Pulmonary artery endothelial cell (primary cell): ENCODE data around the gene C1orf167. TPM values are rescaled to one million over a fixed set of nuclear protein-coding genes. Genes with fewer than 3 reads are reported as not detected.

Experiments used
- DNase-seq: peaks from one replicate; pipeline ENCODE4 v3.0.0-alpha.2; 2011; ENCODE audit warnings: low read depth, low spot score
- total RNA-seq: library from RNA; depleted of rRNA; stranded (reverse); fragments of >200 nt; gene quantifications from 2 replicates; pipeline ENCODE4 v1.2.3, GENCODE V29; 2014

C1orf167 gene
- total RNA-seq, 1 donor from 2014 or later = not detected

DNA sequence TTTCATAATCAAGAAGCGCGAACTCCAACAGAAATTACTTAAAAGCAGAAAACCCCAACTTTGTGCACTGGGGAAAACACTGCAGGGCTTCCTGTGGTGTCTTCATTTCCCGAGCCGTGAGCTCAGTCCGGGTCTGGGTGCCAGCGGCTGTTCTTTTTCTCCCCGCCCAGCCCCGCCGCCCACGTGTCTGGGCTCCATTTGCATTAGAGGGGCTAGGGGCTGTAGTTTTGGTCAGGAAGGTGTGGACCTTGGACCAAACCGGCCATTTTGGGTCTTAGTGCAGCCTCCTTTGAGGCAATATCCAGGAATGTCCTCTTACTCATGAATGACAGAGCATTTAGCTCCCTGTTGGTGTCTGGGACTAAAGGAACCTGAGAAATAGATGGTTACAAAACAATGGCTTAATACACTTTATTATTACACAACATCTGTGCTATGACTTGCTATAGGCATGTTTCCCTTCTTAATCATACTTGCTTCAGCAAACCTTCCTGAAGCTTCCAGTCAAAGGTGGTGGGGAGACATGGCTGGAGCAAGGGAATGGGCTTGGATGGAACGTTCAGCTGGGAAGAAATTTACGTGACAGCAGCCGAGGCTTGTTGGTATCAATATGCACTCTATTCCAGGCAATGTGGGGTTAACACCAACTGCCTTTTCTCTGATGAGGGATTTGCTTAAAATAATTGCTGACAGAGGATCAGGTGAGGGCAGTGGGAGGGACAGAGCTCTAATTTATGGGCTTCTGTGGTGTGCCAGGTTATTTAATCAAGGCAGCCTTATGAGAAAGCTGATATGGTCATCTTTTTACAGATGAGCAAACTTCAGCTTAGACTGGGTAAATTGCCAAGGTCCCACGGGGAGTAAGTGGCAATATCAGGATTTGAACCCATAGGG, 25.0 kb upstream of the C1orf167 start:
- no peak for DNase-seq

DNA sequence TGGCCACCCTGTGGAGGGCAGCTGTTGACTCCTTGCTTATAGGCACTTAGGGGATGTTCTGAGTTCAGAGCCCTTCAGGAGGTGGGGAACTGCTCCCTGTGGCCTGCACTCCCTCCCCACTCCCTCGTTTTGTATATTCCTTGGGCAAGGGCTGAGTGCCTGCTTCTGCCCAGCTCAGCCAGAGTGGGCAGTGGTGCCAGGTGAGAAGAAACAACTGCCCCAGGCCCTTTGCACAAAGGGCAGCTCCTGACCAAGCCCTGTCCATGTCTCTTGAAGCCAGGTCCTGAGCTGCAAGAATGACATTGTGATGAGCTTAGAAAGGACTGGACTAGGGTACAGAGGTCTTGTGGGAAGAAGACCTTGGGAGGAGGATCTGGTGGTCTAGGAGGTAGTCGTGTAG, 23.9 kb upstream of the C1orf167 start:
- no peak for DNase-seq

DNA sequence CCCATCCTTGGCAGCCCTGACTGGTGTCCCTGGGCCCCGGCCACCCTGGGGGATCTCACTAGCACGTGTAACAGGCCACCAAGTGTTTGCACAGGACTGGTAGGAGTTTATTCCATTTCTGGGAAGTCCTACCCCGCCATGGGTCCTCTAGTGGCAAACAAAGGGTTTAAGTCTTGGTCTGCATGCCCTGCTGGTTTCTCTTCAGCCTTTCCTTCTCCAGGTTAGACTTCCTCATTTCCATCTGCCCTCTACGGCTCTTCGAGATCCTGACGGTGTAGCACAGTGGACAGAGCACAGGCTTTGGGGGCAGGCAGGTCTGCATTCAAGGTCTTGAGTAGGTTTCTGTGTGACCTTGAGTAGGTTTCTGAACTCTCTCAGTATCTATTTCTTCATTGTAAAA, 23.2 kb upstream of the C1orf167 start:
- no peak for DNase-seq

DNA sequence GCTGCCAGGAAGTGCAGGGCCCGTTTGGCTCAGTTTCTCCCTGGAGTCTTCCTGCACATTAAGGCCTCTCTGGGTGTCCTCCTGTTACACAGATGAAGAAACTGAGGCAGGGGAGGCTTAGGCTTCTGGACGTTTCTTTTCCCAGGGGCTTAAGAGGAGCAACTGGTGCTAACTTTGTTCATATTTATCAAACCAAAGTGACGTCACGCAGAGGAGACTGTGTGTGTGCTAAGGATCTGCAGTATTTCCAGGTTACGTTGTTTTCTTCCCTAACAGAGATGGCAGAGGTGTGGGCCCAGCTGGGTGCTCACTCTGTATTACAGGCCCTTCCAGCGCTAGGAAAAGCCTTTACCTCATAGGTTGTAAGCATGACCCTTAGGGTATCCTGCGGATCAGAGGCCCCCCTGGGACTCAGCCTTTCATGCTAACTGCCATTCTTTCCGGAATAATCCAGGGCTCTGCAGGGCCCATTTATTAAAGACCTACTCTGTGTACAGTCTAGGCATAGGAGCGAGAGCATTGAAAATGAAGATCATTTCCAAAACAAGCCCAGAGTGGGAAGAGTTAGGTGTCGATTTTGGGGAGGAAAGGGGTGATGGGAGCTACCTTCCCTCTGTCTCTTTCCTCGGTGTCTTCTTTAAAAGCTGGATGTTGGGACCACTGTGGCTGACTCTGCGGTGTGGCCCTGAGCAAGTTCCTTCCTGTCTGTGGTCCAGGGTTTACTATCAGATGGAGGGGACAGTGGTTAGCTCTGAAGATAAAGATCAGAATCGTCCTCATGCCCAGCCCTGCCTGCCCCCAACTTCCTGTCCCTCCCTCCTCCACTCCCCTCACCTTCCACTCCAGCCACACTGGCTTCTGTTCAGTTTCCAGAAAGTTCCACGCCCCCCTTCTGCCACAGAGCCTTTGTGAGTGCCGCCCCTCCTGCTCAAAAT, 21.5 kb upstream of the C1orf167 start:
- DNase-seq = no peak

DNA sequence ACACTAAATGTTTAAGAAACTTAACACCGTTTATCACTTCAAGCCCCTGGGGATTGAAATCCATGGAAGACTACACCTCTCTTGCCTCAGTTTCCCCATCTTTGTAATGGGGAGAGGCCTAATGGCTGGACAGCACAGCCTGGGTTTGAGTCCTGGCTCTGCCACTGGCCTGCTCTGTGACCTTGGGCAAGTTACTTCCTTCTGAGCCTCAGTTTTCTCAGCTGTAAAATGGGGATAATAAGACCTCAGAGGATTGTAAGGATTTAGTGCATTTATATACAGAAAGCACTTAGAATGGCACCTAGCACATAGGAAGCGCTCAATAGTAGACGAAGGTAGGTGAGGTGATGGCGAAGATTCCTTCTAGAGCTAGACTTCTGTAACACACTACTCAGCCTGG, 20.5 kb upstream of the C1orf167 start:
- no peak for DNase-seq

DNA sequence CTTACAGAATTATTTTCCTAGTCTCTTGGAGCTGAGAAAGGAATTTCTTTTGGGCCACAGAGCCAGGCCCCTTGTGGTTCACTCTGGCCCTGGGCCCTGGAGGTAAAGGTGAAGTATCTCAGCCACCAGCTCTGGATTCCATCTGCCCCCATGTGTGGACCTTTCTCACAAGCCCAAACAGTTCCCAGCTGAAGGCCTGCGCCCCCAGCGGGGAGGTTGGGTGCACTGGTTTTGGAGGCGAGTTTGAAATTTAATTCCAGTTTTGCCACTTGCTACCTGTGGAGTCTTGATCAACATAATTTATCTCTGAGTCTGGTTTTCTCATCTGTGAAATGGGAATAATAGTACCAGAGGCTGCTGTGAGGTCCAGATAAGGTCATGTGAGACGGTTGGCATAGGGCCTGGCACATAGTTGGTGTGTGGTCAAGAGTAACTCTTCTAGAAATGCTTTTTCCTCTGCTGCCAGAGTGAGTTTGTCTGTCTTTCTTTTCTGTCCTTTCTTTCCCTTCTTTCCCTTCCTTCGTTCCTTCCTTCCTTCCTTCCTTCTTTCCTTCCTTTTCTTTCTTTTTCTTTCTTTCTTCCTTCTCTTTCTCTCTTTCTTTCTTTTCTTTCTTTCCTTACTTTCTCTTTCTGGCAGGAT, 20.0 kb upstream of the C1orf167 start:
- DNase-seq = no peak

DNA sequence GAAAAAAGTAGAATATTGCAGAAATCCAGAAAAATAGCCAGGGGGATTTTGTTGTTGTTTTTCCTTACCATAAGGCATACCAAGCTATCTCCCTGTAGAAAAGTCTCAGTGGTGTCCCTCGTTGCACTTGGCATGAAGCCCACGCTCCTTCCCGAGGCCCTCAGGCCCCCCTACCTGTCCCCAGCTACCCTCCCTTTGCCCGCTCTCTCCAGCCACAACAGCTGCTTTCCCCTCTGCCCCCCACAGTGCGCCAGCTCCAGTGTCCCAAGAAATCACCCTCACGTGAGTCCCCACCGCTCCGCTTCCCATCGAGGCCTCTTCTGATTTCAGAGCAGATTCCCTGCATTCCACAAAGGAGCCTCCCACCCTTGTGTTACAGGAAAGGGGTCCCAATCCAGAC, 17.7 kb upstream of the C1orf167 start:
- DNase-seq = no peak

DNA sequence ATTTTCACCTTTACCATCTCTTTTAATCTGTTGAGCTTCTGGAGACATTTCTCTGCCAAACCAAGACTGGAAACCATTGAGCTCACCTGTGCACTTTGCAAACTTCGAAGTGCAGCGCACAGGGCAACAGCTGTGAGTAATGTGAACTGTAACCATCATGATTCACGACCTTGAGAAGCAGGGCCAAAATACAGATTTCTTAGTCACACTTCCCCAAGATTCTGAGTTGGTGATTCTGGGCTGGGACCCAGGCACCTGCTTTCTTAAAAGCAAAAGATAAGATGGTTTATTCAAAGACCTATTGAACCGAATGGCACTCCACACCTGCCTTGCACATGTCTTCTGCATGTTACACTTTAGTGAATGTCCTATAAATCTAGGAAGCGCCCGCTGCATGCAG, 15.9 kb upstream of the C1orf167 start:
- no peak for DNase-seq

DNA sequence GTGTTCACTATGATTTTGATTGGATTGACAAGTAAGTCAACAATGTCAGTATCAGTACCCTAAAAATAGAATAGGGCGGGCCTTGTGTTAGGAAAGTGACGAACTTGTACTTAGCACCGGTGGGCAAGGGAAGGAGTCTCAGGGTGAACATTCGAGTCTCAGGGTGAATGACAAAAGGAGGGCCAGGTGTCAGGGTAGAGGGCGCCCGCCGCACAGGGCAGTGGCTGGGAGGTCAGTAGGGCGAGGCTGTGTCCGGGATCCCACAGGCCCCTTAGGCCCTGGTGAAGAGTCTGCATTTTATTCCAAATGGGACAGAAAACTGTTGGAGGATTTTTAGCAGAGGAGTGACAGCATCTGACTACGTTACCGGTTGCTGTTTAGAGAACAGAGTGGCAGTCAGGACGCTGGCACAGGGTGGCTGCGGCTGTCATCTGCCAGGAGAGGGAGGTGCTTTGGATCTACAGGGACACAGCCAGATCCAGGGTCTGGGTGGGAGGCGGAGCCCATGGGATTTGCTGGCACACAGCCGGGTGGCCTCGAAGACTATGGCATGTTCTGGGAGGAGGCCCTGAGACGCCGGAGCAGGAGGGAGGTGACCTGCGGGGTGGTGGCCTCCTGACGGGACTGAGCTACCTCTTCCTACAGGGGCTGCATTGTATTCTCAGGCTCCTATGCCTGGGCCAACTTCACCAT, 15.1 kb upstream of the C1orf167 start:
- no peak for DNase-seq

DNA sequence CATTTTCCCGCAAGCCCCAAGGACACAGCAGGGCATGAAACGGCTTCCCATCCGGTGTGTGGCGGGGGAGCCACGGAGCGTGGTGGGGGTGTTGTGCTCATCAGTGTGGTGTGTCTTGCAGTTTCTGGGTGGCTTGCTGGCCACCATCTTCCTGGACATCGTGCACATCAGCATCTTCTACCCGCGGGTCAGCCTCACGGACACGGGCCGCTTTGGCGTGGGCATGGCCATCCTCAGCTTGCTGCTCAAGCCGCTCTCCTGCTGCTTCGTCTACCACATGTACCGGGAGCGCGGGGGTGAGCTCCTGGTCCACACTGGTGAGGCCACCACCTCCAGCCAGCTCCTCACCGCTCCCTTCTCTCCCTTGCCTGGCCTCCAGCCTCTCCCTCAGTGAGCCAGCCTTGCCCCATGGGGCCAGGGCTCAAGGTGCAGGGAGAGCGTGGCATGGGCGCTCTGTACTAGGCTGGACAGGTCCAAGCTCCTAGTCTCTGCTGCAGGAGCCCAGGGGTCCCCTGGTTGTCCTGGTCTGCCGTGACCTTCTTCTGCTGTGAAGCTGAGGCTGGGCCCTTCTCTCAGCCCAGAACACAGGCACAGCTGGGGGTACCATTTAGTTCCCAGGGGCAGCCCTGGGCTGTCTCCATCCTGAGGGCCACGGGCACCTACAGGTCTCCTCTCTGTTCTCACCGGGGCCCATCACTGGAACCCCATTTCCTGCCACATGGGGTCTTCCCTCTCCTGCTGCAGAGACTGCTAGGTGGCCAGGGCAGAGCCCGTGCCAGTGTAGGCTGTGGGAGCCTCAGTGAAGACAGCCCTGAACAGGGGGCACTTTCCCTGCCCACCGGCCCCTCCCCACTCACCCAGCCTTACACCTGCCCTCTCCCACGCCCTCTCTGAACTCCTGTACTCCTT, 13.4 kb upstream of the C1orf167 start:
- no peak for DNase-seq

DNA sequence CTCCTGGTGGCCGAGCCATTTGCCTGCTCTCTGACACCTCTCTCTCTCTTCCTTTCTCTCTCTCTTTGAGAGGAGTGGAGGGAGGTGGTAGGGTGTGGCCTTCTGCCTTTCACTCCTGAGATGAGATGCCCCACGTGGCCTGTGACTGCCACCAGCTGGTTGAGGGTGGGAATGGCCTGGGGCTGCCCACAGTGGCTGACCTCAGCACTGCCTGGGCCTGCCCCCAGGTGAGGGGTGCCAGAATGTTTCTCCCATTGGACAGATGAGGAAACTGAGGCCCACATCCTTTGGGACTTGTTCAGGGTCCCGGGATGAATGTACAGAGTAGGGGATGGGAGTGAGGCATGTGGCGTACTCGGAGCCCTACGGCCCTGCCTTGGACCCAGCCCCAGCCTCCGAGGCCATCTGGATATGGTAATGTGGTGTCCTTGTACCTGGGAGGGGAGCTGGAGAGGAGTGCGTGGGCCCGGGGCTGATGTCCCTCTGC, 12.7 kb upstream of the C1orf167 start:
- DNase-seq = no peak

DNA sequence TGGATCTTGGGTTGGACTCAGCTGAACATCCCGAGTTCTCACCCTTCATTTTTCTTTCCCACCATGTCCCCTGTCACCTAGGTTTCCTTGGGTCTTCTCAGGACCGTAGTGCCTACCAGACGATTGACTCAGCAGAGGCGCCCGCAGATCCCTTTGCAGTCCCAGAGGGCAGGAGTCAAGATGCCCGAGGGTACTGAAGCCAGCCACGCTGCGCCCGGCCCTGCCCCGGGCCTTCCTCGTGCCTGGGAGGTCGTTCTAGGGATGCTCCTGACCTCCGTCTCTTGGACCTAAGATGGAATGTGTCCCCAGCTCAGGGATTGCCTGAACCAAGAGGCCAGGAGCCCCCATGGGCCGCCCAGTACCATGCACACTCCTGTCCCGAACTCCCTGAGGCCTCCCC, 12.0 kb upstream of the C1orf167 start:
- DNase-seq = no peak

DNA sequence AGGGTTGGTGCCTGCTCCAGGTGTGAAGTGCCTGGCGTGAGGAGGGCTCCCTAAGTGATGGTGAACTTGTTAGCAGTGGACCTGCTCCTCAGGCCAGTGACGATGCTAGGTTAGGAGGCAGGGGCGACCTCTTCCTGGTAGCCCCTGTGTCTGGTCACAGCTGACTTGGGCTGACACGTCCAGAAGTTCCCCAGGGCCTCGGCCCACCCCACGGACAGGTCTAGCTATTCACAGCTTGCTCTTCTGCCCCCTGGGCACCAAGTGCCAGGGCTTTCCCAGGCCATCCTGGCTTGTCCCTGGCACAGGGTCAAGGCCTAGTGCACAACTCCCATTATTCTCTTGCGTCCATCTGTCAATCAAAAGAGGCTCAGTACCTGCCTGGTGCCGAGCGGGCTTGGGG, 10.9 kb upstream of the C1orf167 start:
- no peak for DNase-seq

DNA sequence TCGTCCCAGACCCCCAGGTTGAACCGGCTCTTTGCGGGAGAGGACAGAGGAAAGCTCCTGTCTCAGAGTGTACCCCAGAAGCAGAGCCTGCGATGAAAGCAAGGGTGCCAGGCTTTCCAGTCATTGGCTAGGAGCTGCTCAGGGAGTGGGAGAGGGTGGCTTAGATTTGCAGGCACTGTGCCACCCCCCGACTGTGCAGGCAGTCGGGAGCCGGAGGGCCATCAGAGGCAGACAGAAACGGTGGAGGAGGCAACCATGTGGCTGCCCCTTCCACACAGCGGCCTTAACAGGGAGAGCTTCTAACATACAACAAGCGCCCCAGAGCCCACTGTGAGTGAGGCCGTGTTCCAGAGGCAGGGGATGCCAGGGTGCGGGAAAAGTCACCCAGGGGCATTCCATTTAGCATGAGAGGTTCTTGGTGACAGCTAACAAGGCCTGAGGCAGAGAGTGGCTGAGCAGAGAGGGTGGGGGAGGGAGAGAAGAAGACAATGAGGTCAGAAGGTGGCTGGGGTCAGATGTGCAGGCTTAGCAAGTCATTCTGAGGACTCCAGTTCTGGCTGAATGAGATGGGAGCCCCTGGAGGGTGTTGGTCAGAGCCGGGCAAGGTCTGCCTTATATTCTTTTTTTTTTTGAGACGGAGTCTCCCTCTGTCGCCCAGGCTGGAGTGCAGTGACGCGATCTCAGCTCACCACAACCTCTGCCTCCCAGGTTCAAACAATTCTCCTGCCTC, 9.5 kb upstream of the C1orf167 start:
- no peak for DNase-seq

DNA sequence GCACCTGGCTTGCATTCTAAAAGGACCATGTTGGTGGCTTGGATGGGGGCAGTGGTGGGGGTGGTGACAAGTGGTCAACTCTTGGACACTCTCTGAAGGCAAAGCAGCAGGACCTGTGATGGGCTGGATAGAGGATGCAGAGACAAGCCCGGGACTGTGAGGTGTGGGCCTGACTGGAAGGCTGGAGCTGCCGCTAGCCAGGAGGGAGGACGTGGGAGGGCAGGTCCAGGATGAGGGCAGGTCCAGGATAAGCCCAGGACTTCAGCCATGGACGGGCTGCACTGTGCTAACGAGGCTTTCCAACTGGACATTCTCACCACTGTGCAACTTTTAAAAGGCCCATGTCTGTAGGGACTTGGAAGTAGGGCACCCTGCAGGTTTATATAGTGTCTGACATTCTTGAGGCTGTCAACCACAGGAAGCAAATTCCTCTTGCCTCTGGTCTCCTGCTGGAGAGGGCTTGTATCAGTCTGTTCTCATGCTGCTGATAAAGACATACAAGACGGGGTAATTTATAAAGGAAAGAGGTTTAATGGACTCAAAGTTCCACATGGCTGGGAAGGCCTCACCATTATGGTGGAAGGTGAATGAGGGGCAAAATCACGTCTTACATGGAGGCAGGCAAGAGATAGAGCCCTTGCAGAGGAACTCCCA, 8.3 kb upstream of the C1orf167 start:
- DNase-seq = no peak

DNA sequence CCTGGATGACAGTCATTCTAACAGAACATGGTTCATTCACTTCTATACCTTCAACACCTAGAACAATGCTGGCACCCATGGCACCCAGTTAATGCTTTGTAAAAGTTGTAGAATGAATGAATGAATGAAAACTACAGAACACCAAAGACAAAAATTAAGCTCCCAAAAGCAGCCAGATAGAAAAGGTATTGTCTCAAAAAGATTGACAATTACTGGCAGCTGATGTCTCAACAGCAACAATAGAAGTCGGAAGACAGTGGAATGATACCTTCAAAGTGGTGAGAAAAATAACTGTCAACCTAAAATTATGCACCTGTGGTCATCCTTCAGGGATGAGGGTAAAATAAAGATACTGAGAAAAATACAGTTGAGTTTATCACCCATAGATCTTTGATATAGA, 4.9 kb upstream of the C1orf167 start:
- DNase-seq = no peak

DNA sequence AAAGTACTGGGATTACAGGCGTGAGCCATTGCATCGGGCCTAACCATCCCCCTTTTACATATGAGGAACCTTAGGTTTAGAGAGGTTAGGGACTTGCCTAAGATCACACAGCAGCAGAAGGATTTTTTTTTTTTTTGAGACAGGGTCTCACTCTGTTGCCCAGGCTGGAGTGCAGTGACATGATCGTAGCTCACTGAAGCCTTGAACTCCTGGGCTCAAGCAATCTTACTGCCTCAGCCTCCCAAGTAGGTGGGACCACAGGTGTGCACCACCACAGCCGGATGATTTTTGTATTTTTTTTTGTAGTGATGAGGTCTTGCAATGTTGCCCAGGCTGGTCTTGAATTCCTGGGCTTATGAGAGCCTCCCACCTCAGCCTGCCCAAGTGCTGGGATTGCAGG, 2.2 kb upstream of the C1orf167 start:
- no peak for DNase-seq

DNA sequence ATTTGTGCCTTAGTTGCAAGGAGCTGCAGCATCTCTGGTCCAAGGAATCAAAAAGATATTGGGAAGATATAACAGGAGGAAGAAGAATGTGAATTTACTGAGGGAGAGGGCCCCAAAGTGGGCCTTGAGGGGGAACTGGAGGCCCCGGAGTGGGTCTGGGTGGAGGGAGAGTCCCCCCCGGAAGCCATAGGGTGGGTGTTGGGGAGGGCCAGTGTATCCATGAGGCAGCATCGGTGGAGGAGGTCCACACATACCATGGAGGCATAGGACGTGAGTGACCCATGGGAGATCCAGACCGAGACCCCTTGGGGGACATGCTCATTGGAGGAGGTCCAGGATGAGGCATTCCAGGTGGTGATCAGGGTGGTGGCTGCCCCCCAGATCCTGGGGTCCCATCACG, 708 bp upstream of the C1orf167 start:
- DNase-seq = no peak

DNA sequence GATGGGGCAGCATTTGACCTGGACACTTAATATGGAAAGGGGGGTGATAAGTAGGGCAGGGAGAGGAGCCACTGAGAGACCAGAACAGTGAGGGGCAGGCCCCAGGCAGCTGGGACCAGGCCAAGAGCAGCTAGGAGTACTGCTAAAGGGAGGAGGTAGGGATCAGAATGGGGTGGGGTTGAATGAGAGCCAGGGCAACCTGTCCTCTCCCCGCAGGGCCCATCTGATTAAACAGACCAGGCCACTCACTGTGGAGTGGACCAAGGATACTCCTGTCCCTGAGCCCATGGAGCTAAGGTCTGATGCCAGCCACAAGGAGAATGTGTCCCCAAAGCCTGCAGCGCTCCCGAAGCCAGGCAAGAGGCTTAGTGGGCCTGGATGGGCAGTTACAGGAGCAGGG, 2.1 kb downstream of the C1orf167 start:
- DNase-seq = no peak
